ENCODE measurements around the gene USP7. TPM values are rescaled to one million over a fixed set of nuclear protein-coding genes. Genes with fewer than 3 reads are reported as not detected.

Gene USP7
- total RNA-seq, 1 donor from 2014 or later, result 55.3 TPM

- TF ChIP-seq CTCF (IDR thresholded peaks at IDR 0.05), result no peak
- H3K9me3 ChIP-seq, result no peaks in the 10 kb centered on the region
- peak overlapping the region; percentile 80 to 92 for H3K4me3 ChIP-seq
- peaks cover 11 to 50% of the 10 kb centered on the region in 2 donors for H3K4me1 ChIP-seq
- intact Hi-C loops (cut with DNase I), result loop anchor here (2.0 to 5.0 kb wide), 3 partner anchors 193 to 246 kb away; partner anchors contain the start of genes ABAT, HAPSTR1 and METTL22
- H3K27ac ChIP-seq, result peak overlapping the region; percentile 38 to 91
- no peaks in the 10 kb centered on the region for H3K27me3 ChIP-seq
- no peaks in the 10 kb centered on the region for H3K36me3 ChIP-seq
- no peak for DNase-seq (ENCODE audit: low spot score in 2 of 2)
Observed at GRCh38 chr16:8867932-8868415, 95.7 kb downstream of the USP7 start.

GRCh38 chr16:8867216-8867931 is 96.3 kb downstream of the USP7 start:
- no peak for TF ChIP-seq CTCF (IDR thresholded peaks at IDR 0.05)
- H3K4me3 ChIP-seq, result peak overlapping the region; percentile 80 to 92
- peaks cover 11 to 50% of the 10 kb centered on the region in 2 donors for H3K4me1 ChIP-seq
- peak overlapping the region; percentile 63 to 91 for H3K27ac ChIP-seq
- H3K36me3 ChIP-seq, result no peaks in the 10 kb centered on the region
- no peaks in the 10 kb centered on the region for H3K9me3 ChIP-seq
- no peak for DNase-seq (ENCODE audit: low spot score in 2 of 2)
- H3K27me3 ChIP-seq, result no peaks in the 10 kb centered on the region
- intact Hi-C loops (cut with DNase I), result loop anchor here (5.0 kb wide), 1 partner anchor 245 kb away; the partner anchor contains the start of gene METTL22

GRCh38 chr16:8866884-8867215 is 96.9 kb downstream of the USP7 start:
- no peaks in the 10 kb centered on the region for H3K27me3 ChIP-seq
- intact Hi-C loops (cut with DNase I), result loop anchor here (5.0 kb wide), 1 partner anchor 245 kb away; the partner anchor contains the start of gene METTL22
- no peaks in the 10 kb centered on the region for H3K36me3 ChIP-seq
- no peak for TF ChIP-seq CTCF (IDR thresholded peaks at IDR 0.05)
- no peak for DNase-seq (ENCODE audit: low spot score in 2 of 2)
- H3K27ac ChIP-seq, result peak overlapping the region; percentile 63 to 91
- H3K4me3 ChIP-seq, result peak overlapping the region; percentile 80 to 92
- peaks cover 11 to 53% of the 10 kb centered on the region in 2 donors for H3K4me1 ChIP-seq
- no peaks in the 10 kb centered on the region for H3K9me3 ChIP-seq

- peaks cover 11 to 53% of the 10 kb centered on the region in 2 donors for H3K4me1 ChIP-seq
- TF ChIP-seq CTCF (IDR thresholded peaks at IDR 0.05), result no peak
- no peak for DNase-seq (ENCODE audit: low spot score in 2 of 2)
- no peaks in the 10 kb centered on the region for H3K27me3 ChIP-seq
- intact Hi-C loops (cut with DNase I), result loop anchor here (5.0 kb wide), 1 partner anchor 244 kb away; the partner anchor contains the start of gene METTL22
- no peaks in the 10 kb centered on the region for H3K9me3 ChIP-seq
- peak overlapping the region; percentile 63 to 91 for H3K27ac ChIP-seq
- no peaks in the 10 kb centered on the region for H3K36me3 ChIP-seq
- H3K4me3 ChIP-seq, result peak overlapping the region; percentile 80 to 92
Observed at GRCh38 chr16:8866118-8866883, 97.4 kb downstream of the USP7 start.

GRCh38 chr16:8865145-8865882 is 98.4 kb downstream of the USP7 start:
- H3K27me3 ChIP-seq, result no peaks in the 10 kb centered on the region
- no peak for DNase-seq (ENCODE audit: low spot score in 2 of 2)
- H3K36me3 ChIP-seq, result no peaks in the 10 kb centered on the region
- H3K9me3 ChIP-seq, result no peaks in the 10 kb centered on the region
- H3K4me1 ChIP-seq, result peaks cover 11 to 50% of the 10 kb centered on the region in 2 donors
- no peak for TF ChIP-seq CTCF (IDR thresholded peaks at IDR 0.05)
- intact Hi-C loops (cut with DNase I), result loop anchor here (5.0 kb wide), 1 partner anchor 243 kb away; the partner anchor contains the start of gene METTL22
- peak overlapping the region in 1 of 2 donors; percentile 38 for H3K27ac ChIP-seq
- H3K4me3 ChIP-seq, result peak overlapping the region in 1 of 2 donors; percentile 92

Measured in ascending aorta (tissue), 2 donors.